ENCODE data around the gene STIP1. TPM values are rescaled to one million over a fixed set of nuclear protein-coding genes. Genes with fewer than 3 reads are reported as not detected.

STIP1 gene
- total and polyA plus RNA-seq, 9 of the 15 experiments (the other 6 are each of a cell fraction or from before 2014, with no cell fraction given), result 58.1 to 465 (median 346) TPM

DNA sequence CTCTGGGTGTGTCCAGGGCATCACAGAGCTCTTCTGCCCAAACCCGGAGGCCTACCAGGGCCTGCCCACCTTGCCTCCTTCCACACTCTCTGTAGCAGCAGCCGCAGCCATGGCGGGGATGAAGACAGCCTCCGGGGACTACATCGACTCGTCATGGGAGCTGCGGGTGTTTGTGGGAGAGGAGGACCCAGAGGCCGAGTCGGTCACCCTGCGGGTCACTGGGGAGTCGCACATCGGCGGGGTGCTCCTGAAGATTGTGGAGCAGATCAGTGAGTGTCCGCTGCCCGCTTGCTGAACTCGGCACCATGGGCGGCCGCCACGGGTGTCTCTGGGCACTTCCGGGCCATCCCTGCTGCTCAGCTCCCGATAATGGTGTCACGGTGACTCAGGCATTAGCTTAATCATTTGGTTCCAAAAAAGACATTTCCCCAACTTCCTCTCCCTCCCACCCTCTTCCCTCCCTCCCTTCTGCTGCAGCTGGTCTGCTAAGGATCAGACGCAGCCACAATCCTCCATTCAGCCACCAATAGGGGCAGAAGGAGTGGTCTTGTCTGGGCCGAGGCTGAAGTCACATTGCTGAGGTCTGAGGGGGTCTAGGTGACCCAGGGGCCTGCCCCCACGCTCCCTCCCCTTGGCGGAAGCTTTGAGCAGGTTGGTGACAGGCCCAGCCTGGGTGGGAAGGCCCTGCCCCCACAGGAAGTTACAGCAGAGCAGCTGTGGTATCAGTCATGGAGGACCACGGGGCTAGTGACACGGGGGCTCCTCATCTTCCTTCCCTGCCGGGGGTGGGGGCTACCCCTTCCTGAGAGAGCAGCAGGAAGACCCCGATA, 21.5 kb downstream of the STIP1 start (continued):
- TF ChIP-seq, protein P1, sequence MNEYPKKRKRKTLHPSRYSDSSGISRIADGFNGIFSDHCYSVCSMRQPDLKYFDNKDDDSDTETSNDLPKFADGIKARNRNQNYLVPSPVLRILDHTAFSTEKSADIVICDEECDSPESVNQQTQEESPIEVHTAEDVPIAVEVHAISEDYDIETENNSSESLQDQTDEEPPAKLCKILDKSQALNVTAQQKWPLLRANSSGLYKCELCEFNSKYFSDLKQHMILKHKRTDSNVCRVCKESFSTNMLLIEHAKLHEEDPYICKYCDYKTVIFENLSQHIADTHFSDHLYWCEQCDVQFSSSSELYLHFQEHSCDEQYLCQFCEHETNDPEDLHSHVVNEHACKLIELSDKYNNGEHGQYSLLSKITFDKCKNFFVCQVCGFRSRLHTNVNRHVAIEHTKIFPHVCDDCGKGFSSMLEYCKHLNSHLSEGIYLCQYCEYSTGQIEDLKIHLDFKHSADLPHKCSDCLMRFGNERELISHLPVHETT (CRISPR knock-in tag; conservative IDR thresholded peaks at IDR 0.05 in 1 of 2, IDR thresholded peaks at IDR 0.05 in 1 of 2), result peak in 1 of 2 experiments; percentile 84; a peak in 2 of 4 replicates
- TF ChIP-seq CEBPB (tag; IDR thresholded peaks at IDR 0.05) (no peak), ZNF239 (CRISPR knock-in tag; IDR thresholded peaks at IDR 0.05) (peak; percentile 17; the same call in 1 of the 2 replicates), PCBP1 (IDR thresholded peaks at IDR 0.05; ENCODE audit: low read depth, low read length, poor library complexity, severe bottlenecking) (no peak), POLR3G (IDR thresholded peaks at IDR 0.05; ENCODE audit: extremely low read depth, insufficient read length, insufficient replicate concordance) (no peak), ZNF134 (CRISPR knock-in tag; conservative IDR thresholded peaks at IDR 0.05) (0 out of 2 replicates have a peak, but pooled peaks have one; percentile 18), MED1 (CRISPR knock-in tag; IDR thresholded peaks at IDR 0.05; ENCODE audit: borderline replicate concordance) (no peak), SMARCE1 (IDR thresholded peaks at IDR 0.05) (peak; percentile 75; the same call in 1 of the 2 replicates), DDX20 (tag; IDR thresholded peaks at IDR 0.05; ENCODE audit: low read depth) (no peak), MIER1 (IDR thresholded peaks at IDR 0.05; ENCODE audit: low read depth) (no peak), POU5F1 (IDR thresholded peaks at IDR 0.05; ENCODE audit: borderline replicate concordance, low read depth, low read length, partially characterized antibody) (no peak), RFX5 (IDR thresholded peaks at IDR 0.05; ENCODE audit: low read depth, low read length) (no peak), MEF2A (IDR thresholded peaks at IDR 0.05; ENCODE audit: control insufficient read depth, low read depth, low read length) (peak; percentile 17; the same call in 1 of the 2 replicates), JUNB (CRISPR knock-in tag; conservative IDR thresholded peaks at IDR 0.05) (no peak), NFATC3 (IDR thresholded peaks at IDR 0.05) (no peak), ETS2 (tag; IDR thresholded peaks at IDR 0.05; ENCODE audit: borderline replicate concordance, poor library complexity, severe bottlenecking) (peak; percentile 14)
- TF ChIP-seq, protein P2, sequence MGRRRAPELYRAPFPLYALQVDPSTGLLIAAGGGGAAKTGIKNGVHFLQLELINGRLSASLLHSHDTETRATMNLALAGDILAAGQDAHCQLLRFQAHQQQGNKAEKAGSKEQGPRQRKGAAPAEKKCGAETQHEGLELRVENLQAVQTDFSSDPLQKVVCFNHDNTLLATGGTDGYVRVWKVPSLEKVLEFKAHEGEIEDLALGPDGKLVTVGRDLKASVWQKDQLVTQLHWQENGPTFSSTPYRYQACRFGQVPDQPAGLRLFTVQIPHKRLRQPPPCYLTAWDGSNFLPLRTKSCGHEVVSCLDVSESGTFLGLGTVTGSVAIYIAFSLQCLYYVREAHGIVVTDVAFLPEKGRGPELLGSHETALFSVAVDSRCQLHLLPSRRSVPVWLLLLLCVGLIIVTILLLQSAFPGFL (CRISPR knock-in tag; IDR thresholded peaks at IDR 0.05), result no peak
- TF ChIP-seq, protein P3, sequence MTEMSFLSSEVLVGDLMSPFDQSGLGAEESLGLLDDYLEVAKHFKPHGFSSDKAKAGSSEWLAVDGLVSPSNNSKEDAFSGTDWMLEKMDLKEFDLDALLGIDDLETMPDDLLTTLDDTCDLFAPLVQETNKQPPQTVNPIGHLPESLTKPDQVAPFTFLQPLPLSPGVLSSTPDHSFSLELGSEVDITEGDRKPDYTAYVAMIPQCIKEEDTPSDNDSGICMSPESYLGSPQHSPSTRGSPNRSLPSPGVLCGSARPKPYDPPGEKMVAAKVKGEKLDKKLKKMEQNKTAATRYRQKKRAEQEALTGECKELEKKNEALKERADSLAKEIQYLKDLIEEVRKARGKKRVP (CRISPR knock-in tag; IDR thresholded peaks at IDR 0.05), result no peak
- TF ChIP-seq, protein P4, sequence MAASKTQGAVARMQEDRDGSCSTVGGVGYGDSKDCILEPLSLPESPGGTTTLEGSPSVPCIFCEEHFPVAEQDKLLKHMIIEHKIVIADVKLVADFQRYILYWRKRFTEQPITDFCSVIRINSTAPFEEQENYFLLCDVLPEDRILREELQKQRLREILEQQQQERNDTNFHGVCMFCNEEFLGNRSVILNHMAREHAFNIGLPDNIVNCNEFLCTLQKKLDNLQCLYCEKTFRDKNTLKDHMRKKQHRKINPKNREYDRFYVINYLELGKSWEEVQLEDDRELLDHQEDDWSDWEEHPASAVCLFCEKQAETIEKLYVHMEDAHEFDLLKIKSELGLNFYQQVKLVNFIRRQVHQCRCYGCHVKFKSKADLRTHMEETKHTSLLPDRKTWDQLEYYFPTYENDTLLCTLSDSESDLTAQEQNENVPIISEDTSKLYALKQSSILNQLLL (CRISPR knock-in tag; IDR thresholded peaks at IDR 0.05; ENCODE audit: borderline replicate concordance), result no peak
- TF ChIP-seq, protein P5, sequence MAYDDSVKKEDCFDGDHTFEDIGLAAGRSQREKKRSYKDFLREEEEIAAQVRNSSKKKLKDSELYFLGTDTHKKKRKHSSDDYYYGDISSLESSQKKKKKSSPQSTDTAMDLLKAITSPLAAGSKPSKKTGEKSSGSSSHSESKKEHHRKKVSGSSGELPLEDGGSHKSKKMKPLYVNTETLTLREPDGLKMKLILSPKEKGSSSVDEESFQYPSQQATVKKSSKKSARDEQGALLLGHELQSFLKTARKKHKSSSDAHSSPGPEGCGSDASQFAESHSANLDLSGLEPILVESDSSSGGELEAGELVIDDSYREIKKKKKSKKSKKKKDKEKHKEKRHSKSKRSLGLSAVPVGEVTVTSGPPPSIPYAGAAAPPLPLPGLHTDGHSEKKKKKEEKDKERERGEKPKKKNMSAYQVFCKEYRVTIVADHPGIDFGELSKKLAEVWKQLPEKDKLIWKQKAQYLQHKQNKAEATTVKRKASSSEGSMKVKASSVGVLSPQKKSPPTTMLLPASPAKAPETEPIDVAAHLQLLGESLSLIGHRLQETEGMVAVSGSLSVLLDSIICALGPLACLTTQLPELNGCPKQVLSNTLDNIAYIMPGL (CRISPR knock-in tag; IDR thresholded peaks at IDR 0.05), result no peak
